Calu3 (cell line): ENCODE data around the gene CUEDC1. TPM values are rescaled to one million over a fixed set of nuclear protein-coding genes. Genes with fewer than 3 reads are reported as not detected.
"Not testable (repeated sequence)": the region's sequence is repeated elsewhere in the genome, so short reads cannot be mapped to it uniquely, and the experiment has no call there.

Source experiments
- BruUV-seq: library from RNA; stranded (reverse); fragments of 400-500 nt; replicated peaks from 2 replicates; lab custom pipeline; 2021; lab: Mats Ljungman, UMichigan
- CTCF ChIA-PET: fragments of 300-600 bp; sonication (Branson Sonifier 250); formaldehyde crosslinking; loops from one replicate; lab custom pipeline; 2022; ENCODE audit warnings: antibody characterized with exemption; lab: Charles Lee
- DNase-seq: peaks from one replicate; pipeline ENCODE4 v3.0.0; 2022
- H3K27ac Mint-ChIP-seq: one replicate; pipeline ENCODE4 v1.8.0; 2022; ENCODE audit warnings: mixed read lengths; ENCODE audit not compliant: unreplicated experiment
- H3K27me3 Mint-ChIP-seq: one replicate; pipeline ENCODE4 v1.8.0; 2022; ENCODE audit warnings: mixed read lengths; ENCODE audit not compliant: unreplicated experiment
- H3K36me3 Mint-ChIP-seq: one replicate; pipeline ENCODE4 v1.8.0; 2022; ENCODE audit warnings: mild to moderate bottlenecking, moderate library complexity, mixed read lengths; ENCODE audit not compliant: insufficient read depth, unreplicated experiment
- H3K4me1 Mint-ChIP-seq: one replicate; pipeline ENCODE4 v1.8.0; 2022; ENCODE audit warnings: mild to moderate bottlenecking, low read depth, mixed read lengths; ENCODE audit not compliant: unreplicated experiment
- H3K4me3 Mint-ChIP-seq: one replicate; pipeline ENCODE4 v1.8.0; 2022; ENCODE audit warnings: mild to moderate bottlenecking, low read depth, moderate library complexity, mixed read lengths; ENCODE audit not compliant: unreplicated experiment
- H3K9me3 Mint-ChIP-seq: one replicate; pipeline ENCODE4 v1.8.0; 2022; ENCODE audit warnings: low read depth, mixed read lengths; ENCODE audit not compliant: unreplicated experiment
- CTCF ChIP-seq: fragments of 200-600 bp; IDR thresholded peaks from one replicate; pipeline ENCODE4 v1.8.0; 2022; ENCODE audit warnings: antibody characterized with exemption; ENCODE audit not compliant: unreplicated experiment
- intact Hi-C: fragments of 100-400 bp; cut with micrococcal nuclease; formaldehyde crosslinking; loops from one replicate; pipeline ENCODE4 v1.10.0; 2022; ENCODE audit not compliant: unreplicated experiment
- total RNA-seq: library from RNA; stranded (reverse); gene quantifications from 2 replicates; pipeline ENCODE4 v1.2.3, GENCODE V29; 2022

Gene CUEDC1
- total RNA-seq, 1 experiment from 2014 or later: 30.9 TPM

DNA sequence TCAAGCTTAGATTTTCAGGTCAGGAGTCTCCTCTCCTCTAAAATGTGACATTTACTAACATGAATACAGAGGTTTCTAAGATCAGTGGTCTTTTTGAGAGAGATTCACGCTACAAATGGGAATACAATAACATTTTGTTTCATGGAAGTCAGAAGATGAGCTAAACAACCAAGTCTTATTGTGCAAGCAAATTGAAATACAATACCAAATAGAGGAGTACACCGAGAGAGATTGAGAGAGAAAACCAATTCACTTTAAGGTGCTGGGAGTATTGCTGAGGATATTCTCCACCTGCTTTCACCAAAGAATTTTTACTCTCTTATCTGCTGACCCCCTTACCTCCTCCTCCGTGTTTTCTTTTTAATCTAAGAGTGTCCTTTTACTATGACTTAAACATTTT lies 21.4 kb upstream of the CUEDC1 start:
- Mint-ChIP-seq H3K4me3 (no peak overlapping the region), H3K9me3 (no peaks in the 10 kb centered on the region), H3K36me3 (peaks cover 35% of the 10 kb centered on the region), H3K27ac (no peak overlapping the region), H3K4me1 (peaks cover 7% of the 10 kb centered on the region), H3K27me3 (no peaks in the 10 kb centered on the region)
- no TSS peak for BruUV-seq
- CTCF ChIA-PET: interaction anchor here (0.6 kb wide), 1 partner anchor 84 kb away, joined by 3 read pairs; no protein-coding TSS in a partner anchor
- intact Hi-C loops: no loop called here
- TF ChIP-seq CTCF: no peak
- no peak for DNase-seq

- TF ChIP-seq CTCF: no peak
- H3K4me1 Mint-ChIP-seq: peaks cover 12% of the 10 kb centered on the region
- H3K27me3 Mint-ChIP-seq: no peaks in the 10 kb centered on the region
- CTCF ChIA-PET: interaction anchor here (0.5 kb wide), 1 partner anchor 100 kb away, joined by 3 read pairs; no protein-coding TSS in a partner anchor
- no peak overlapping the region for H3K4me3 Mint-ChIP-seq
- no peak for DNase-seq
- H3K27ac Mint-ChIP-seq: no peak overlapping the region
- no TSS peak for BruUV-seq
- no peaks in the 10 kb centered on the region for H3K9me3 Mint-ChIP-seq
- intact Hi-C loops: no loop called here
- peaks cover 35% of the 10 kb centered on the region for H3K36me3 Mint-ChIP-seq
Observed at GRCh38 chr17:57975044-57975443, 19.8 kb upstream of the CUEDC1 start.

- H3K9me3 Mint-ChIP-seq, H3K27me3 Mint-ChIP-seq, CTCF ChIA-PET, DNase-seq, H3K27ac Mint-ChIP-seq, intact Hi-C loops, H3K4me3 Mint-ChIP-seq: not testable (repeated sequence)
- peaks cover 30% of the 10 kb centered on the region for H3K36me3 Mint-ChIP-seq
- H3K4me1 Mint-ChIP-seq: peaks cover 10% of the 10 kb centered on the region
- BruUV-seq: TSS peak; percentile 8
Observed at GRCh38 chr17:57974053-57974824, 19.0 kb upstream of the CUEDC1 start.

DNA sequence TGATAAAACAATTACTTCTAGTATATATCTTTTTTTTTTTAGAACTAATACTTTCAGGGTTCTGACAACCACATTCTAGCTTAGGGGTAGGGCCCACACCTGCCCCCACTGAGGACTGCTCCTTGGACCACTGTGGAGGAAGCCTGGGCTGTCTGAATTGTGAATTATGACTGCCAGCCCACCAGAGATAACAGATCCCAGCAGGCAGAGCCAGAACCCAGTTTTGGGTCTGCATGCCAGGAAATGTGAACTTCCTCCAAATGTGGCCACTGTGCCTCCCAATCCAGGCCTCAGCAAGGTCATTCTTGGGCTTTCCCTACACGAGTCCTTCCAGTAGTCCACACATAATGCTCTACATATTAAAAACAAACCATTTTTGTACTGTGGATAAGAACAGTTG lies 16.9 kb upstream of the CUEDC1 start:
- intact Hi-C loops: no loop called here
- H3K9me3 Mint-ChIP-seq: no peaks in the 10 kb centered on the region
- no peak overlapping the region for H3K4me3 Mint-ChIP-seq
- H3K27ac Mint-ChIP-seq: no peak overlapping the region
- CTCF ChIA-PET: no interaction called here
- H3K4me1 Mint-ChIP-seq: peaks cover 5% of the 10 kb centered on the region
- BruUV-seq: no TSS peak
- H3K27me3 Mint-ChIP-seq: no peaks in the 10 kb centered on the region
- no peak for TF ChIP-seq CTCF
- H3K36me3 Mint-ChIP-seq: peaks cover 15% of the 10 kb centered on the region
- DNase-seq: no peak

- H3K4me3 Mint-ChIP-seq: no peak overlapping the region
- DNase-seq: no peak
- H3K9me3 Mint-ChIP-seq: no peaks in the 10 kb centered on the region
- H3K36me3 Mint-ChIP-seq: peaks cover 11% of the 10 kb centered on the region
- peaks cover 5% of the 10 kb centered on the region for H3K4me1 Mint-ChIP-seq
- CTCF ChIA-PET: no interaction called here
- H3K27ac Mint-ChIP-seq: no peak overlapping the region
- intact Hi-C loops: no loop called here
- H3K27me3 Mint-ChIP-seq: no peaks in the 10 kb centered on the region
- no TSS peak for BruUV-seq
- TF ChIP-seq CTCF: no peak
Observed at GRCh38 chr17:57971572-57971971, 16.4 kb upstream of the CUEDC1 start.
